Measurements from ENCODE around the gene SRCAP. TPM values are rescaled to one million over a fixed set of nuclear protein-coding genes. Genes with fewer than 3 reads are reported as not detected.

Gene SRCAP
- total RNA-seq, 2 experiments from 2014 or later: 89.4 to 92.2 TPM

DNA sequence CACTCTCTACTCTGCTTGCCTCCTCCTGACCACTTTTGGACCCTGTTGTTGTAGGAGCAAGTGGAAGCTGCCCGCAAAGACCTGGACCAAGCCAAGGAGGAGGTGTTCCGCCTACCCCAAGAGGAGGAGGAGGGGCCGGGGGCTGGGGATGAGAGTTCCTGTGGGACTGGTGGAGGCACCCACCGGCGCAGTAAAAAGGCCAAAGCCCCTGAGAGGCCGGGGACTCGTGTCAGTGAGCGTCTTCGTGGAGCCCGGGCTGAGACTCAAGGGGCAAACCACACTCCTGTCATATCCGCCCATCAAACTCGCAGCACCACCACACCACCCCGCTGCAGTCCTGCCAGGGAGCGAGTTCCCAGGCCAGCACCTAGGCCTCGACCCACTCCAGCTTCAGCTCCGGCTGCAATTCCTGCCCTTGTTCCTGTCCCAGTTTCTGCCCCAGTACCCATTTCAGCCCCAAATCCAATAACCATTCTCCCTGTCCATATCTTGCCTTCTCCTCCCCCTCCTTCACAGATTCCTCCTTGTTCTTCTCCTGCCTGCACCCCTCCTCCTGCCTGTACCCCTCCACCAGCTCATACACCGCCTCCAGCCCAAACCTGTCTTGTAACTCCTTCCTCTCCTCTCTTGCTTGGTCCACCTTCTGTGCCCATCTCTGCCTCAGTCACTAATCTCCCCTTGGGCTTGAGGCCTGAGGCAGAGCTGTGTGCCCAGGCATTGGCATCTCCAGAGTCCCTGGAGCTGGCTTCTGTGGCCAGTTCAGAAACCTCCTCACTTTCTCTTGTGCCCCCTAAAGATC, 38.2 kb downstream of the SRCAP start:
- POLR2A ChIA-PET: interaction anchor here (1.5 kb wide), 1 partner anchor 10 kb away, joined by 5 read pairs; no protein-coding TSS in a partner anchor
- H3K9me3 Mint-ChIP-seq: no peaks in the 10 kb centered on the region
- peaks cover 3% of the 10 kb centered on the region for H3K4me1 Mint-ChIP-seq
- H3K36me3 Mint-ChIP-seq: peaks cover 27% of the 10 kb centered on the region
- no peaks in the 10 kb centered on the region for H3K27me3 Mint-ChIP-seq
- no peak for ATAC-seq (ENCODE audit: low read depth)
- no peak overlapping the region for H3K27ac Mint-ChIP-seq
- DNase-seq: no peak
- no peak overlapping the region for H3K4me3 Mint-ChIP-seq

DNA sequence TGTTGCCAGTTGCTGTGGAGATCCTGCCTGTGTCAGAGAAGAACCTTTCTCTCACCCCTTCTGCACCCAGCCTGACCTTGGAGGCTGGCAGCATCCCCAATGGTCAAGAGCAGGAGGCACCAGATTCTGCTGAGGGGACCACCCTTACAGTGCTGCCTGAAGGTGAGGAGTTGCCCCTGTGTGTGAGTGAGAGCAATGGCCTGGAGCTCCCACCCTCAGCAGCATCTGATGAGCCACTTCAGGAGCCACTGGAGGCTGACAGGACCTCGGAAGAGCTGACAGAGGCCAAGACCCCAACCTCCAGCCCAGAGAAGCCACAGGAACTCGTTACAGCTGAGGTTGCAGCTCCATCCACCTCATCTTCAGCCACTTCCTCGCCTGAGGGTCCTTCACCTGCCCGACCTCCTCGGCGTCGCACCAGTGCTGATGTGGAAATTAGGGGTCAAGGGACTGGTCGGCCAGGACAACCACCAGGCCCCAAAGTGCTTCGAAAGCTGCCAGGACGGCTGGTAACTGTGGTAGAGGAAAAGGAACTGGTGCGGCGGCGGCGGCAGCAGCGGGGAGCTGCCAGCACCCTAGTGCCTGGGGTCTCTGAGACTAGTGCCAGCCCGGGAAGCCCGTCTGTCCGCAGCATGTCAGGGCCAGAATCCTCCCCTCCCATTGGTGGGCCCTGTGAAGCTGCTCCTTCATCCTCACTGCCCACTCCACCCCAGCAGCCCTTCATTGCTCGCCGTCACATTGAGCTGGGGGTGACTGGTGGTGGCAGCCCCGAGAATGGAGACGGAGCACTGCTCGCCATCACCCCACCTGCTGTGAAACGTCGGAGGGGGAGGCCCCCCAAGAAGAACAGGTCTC, 39.0 kb downstream of the SRCAP start:
- H3K27me3 Mint-ChIP-seq: no peaks in the 10 kb centered on the region
- no peak for DNase-seq

DNA sequence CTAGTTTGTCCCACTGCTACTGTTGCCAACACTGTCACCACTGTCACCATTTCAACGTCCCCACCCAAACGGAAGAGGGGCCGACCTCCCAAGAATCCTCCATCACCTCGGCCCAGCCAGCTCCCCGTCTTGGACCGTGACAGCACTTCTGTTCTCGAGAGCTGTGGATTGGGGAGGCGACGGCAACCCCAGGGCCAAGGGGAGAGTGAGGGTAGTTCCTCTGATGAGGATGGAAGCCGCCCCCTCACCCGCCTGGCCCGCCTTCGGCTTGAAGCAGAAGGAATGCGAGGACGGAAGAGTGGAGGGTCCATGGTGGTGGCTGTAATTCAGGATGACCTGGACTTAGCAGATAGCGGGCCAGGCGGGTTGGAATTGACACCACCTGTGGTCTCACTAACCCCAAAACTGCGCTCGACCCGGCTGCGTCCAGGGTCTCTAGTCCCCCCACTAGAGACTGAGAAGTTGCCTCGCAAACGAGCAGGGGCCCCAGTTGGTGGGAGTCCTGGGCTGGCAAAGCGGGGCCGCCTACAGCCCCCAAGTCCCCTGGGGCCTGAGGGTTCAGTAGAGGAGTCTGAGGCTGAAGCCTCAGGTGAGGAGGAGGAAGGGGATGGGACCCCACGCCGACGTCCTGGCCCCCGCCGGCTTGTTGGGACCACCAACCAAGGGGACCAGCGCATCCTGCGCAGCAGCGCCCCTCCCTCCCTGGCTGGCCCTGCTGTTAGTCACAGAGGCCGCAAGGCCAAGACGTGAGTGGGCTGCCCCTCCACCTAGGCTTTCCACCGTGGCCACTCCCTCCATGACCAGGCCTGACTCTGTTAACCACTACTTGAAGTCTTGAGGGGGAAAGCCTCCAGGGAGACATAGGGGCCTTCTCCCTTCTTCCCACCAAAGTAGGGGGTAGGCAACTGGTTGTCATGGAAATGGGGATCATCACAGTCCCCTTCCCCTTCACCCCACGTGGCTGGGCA, 40.3 kb downstream of the SRCAP start:
- Mint-ChIP-seq H3K36me3 (peaks cover 18% of the 10 kb centered on the region), H3K9me3 (no peaks in the 10 kb centered on the region), H3K27ac (peak overlapping the region; percentile 63), H3K27me3 (no peaks in the 10 kb centered on the region), H3K4me3 (no peak overlapping the region), H3K4me1 (peaks cover 3% of the 10 kb centered on the region)
- ATAC-seq (ENCODE audit: low read depth): no peak
- POLR2A ChIA-PET: interaction anchor here (1.3 kb wide), 1 partner anchor 9 kb away, joined by 4 read pairs; the partner anchor contains the start of gene PHKG2
- no peak for DNase-seq

More for the DNA sequence above, 39.0 kb downstream of the SRCAP start:
- Mint-ChIP-seq H3K4me1 (peaks cover 3% of the 10 kb centered on the region), H3K36me3 (peaks cover 24% of the 10 kb centered on the region), H3K9me3 (no peaks in the 10 kb centered on the region), H3K4me3 (no peak overlapping the region), H3K27ac (no peak overlapping the region)
- POLR2A ChIA-PET: interaction anchor here (1.3 to 1.5 kb wide), 2 partner anchors 10 kb away, joined by 4 to 5 read pairs; partner anchors contain the start of gene PHKG2
- no peak for ATAC-seq (ENCODE audit: low read depth)

DNA sequence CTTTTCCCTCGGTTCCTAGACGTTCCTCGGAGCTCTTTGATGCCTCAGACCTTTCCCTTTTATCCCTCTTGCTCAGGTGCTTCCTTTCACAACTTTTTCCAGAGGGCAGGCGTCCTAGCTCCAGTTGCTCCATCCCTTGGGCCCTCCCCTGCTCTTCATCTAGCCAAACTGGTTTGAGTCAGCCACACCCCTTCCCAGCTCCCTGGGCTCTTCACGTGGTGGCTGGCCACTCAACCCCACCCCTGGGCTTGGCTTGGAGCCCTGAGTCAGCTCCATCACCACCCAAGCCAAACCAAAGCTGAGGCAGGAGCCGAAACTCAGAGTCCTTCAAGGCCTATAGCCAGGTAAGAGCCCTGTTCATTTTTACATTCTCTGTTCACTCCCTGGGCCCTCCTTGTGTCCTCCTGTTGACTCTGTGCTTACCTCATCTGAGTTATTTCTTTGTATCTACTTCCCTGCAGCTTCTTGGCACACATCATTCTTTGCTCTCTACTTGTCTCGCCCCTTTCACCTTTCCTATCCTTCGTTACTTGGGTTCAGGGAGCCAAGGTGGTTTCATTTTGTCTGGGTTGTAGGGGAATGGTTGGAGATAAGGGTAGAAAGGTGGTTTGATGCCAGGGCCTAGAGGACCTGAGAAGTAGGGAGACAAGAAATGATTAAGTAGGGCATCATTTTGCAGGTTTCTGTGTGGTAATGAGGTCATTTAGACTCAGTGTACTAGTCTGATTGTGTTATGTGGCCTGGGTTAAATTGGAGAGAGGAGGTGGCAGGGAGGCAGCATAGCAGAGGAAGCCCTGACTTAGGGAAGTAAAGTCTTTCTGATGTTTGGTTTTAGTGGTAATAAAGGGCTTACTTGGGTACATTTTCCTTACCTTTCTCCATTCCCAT, 41.6 kb downstream of the SRCAP start:
- H3K27ac Mint-ChIP-seq: peak overlapping the region; percentile 3
- H3K4me1 Mint-ChIP-seq: peaks cover 3% of the 10 kb centered on the region
- ATAC-seq (ENCODE audit: low read depth): no peak
- peaks cover 21% of the 10 kb centered on the region for H3K36me3 Mint-ChIP-seq
- no peak for DNase-seq
- H3K4me3 Mint-ChIP-seq: no peak overlapping the region
- H3K27me3 Mint-ChIP-seq: no peaks in the 10 kb centered on the region
- H3K9me3 Mint-ChIP-seq: no peaks in the 10 kb centered on the region
- POLR2A ChIA-PET: no interaction called here

DNA sequence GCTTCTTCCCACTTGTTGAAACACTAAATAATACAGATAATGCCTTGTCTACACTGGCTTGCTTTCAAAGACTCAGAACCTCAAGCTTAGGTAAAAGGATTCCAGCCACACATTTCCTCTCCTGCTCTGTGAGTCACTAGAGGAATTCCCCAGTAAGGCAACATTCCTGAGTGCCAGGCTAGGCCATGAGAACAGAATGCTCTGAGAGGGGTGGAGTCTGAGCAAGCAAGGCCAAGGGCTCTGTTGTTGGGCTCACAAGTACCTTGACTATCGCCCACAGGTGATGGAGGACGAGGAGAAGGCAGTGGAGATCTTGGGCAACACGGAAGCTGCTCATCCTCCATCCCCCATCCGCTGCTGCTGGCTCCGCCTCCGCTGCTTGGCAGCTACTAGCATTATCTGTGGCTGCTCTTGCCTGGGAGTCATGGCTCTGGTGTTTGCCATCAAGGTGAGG, 42.5 kb downstream of the SRCAP start:
- Mint-ChIP-seq H3K27ac (no peak overlapping the region), H3K36me3 (peaks cover 17% of the 10 kb centered on the region), H3K9me3 (no peaks in the 10 kb centered on the region), H3K4me3 (no peak overlapping the region), H3K4me1 (peaks cover 3% of the 10 kb centered on the region), H3K27me3 (no peaks in the 10 kb centered on the region)
- ATAC-seq (ENCODE audit: low read depth): no peak
- DNase-seq: no peak
- POLR2A ChIA-PET: no interaction called here

GRCh38 chr16:30743716-30744115, 44.7 kb downstream of the SRCAP start:
- ATAC-seq (ENCODE audit: low read depth) (no peak), DNase-seq (no peak)
- H3K27me3 Mint-ChIP-seq: no peaks in the 10 kb centered on the region
- peak overlapping the region; percentile 5 for H3K27ac Mint-ChIP-seq
- H3K4me1 Mint-ChIP-seq: peaks cover 13% of the 10 kb centered on the region
- POLR2A ChIA-PET: interaction anchor here (1.0 kb wide), 1 partner anchor 11 kb away, joined by 3 read pairs; no protein-coding TSS in a partner anchor
- H3K9me3 Mint-ChIP-seq: no peaks in the 10 kb centered on the region
- H3K36me3 Mint-ChIP-seq: peaks cover 17% of the 10 kb centered on the region
- H3K4me3 Mint-ChIP-seq: no peak overlapping the region

GRCh38 chr16:30744183-30744582, 45.2 kb downstream of the SRCAP start:
- H3K4me3 Mint-ChIP-seq: no peak overlapping the region
- no peaks in the 10 kb centered on the region for H3K27me3 Mint-ChIP-seq
- H3K27ac Mint-ChIP-seq: no peak overlapping the region
- H3K36me3 Mint-ChIP-seq: peaks cover 19% of the 10 kb centered on the region
- DNase-seq: no peak
- no peak for ATAC-seq (ENCODE audit: low read depth)
- POLR2A ChIA-PET: interaction anchor here (1.0 kb wide), 1 partner anchor 12 kb away, joined by 3 read pairs; no protein-coding TSS in a partner anchor
- peaks cover 15% of the 10 kb centered on the region for H3K4me1 Mint-ChIP-seq
- H3K9me3 Mint-ChIP-seq: no peaks in the 10 kb centered on the region

GRCh38 chr16:30745082-30745481, 46.1 kb downstream of the SRCAP start:
- ATAC-seq (ENCODE audit: low read depth) (no peak), DNase-seq (no peak)
- peaks cover 22% of the 10 kb centered on the region for H3K36me3 Mint-ChIP-seq
- H3K9me3 Mint-ChIP-seq: no peaks in the 10 kb centered on the region
- no peaks in the 10 kb centered on the region for H3K27me3 Mint-ChIP-seq
- POLR2A ChIA-PET: no interaction called here
- H3K4me3 Mint-ChIP-seq: no peak overlapping the region
- peaks cover 22% of the 10 kb centered on the region for H3K4me1 Mint-ChIP-seq
- H3K27ac Mint-ChIP-seq: peak overlapping the region; percentile 7

DNA sequence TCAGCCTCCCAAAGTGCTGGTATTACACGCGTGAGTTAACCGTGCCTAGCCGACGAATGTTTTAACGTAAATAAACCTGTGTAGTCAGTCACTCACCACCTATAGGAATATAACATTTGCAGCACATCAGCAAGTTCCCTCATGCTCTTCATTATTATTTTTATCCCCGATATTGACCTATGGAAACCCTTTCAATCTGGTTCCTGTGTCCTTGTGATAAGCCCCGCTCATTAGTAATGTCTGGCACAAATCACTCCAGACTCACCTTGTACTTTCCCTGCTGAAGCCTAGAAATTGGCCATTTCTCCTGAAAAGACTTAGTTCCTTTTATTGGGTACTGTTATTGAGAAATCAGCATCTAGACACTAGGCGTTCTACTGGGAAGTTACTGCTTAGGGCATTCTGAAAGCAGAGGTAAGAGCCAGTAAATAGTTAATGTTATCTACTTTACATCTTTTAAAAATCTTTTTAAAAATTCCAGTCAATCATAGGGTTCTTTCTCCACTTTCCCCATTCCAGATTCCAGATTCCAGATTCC, 47.7 kb downstream of the SRCAP start:
- Mint-ChIP-seq H3K9me3 (no peaks in the 10 kb centered on the region), H3K27ac (peak overlapping the region; percentile 91), H3K4me1 (peaks cover 20% of the 10 kb centered on the region), H3K27me3 (no peaks in the 10 kb centered on the region), H3K4me3 (no peak overlapping the region), H3K36me3 (peaks cover 23% of the 10 kb centered on the region)
- ATAC-seq (ENCODE audit: low read depth) (no peak), DNase-seq (no peak)
- POLR2A ChIA-PET: interaction anchor here (2.0 to 2.4 kb wide), 2 partner anchors 14 to 49 kb away, joined by 12 to 15 read pairs; partner anchors contain the start of genes CFAP119 and SRCAP

- Mint-ChIP-seq H3K27ac (peak overlapping the region; percentile 91), H3K36me3 (peaks cover 20% of the 10 kb centered on the region), H3K27me3 (no peaks in the 10 kb centered on the region), H3K4me1 (peaks cover 20% of the 10 kb centered on the region), H3K9me3 (no peaks in the 10 kb centered on the region), H3K4me3 (peak overlapping the region; percentile 94)
- no peak for ATAC-seq (ENCODE audit: low read depth)
- POLR2A ChIA-PET: interaction anchor here (0.7 to 2.4 kb wide), 15 partner anchors 11 to 561 kb away, joined by 3 to 15 read pairs (median 5); partner anchors contain the start of genes CFAP119, FBRS, RNF40 and SRCAP
- DNase-seq: no peak
Measured at GRCh38 chr16:30747331-30747730, 48.4 kb downstream of the SRCAP start.

- H3K4me3 Mint-ChIP-seq: peak within 1 kb of the TSS; percentile 94
- H3K36me3 Mint-ChIP-seq: peaks cover 21% of the 10 kb centered on the region
- no peaks in the 10 kb centered on the region for H3K27me3 Mint-ChIP-seq
- DNase-seq (peak; percentile 95), ATAC-seq (ENCODE audit: low read depth) (peak; percentile 99)
- POLR2A ChIA-PET: interaction anchor here (0.5 to 2.4 kb wide), 25 partner anchors 10 to 562 kb away, joined by 3 to 15 read pairs (median 4); partner anchors contain the start of genes CFAP119, FBRS, RNF40 and SRCAP
- peaks cover 20% of the 10 kb centered on the region for H3K4me1 Mint-ChIP-seq
- peak within 1 kb of the TSS; percentile 95 for H3K27ac Mint-ChIP-seq
- no peaks in the 10 kb centered on the region for H3K9me3 Mint-ChIP-seq
Measured at GRCh38 chr16:30747799-30748633, 49.0 kb downstream of the SRCAP start, which contains the start of gene PHKG2. Gene PHKG2 (plus strand): TSS chr16:30748425. CDS start chr16:30748821, 396 bp downstream.
